Esophagus squamous epithelium (tissue), 4 donors: ENCODE results near the gene DNAJB4.

Experiments
- CTCF ChIP-seq, 6 experiments: fragments of 450-650 bp in 4 of 6; fragments of 200-600 bp in 2 of 6; sonication (generic) in 2 of 6; IDR thresholded peaks; one replicate each; pipeline ENCODE4 v1.5.1; 2016 to 2019; ENCODE audit warnings: antibody characterized with exemption in 6 of 6, mild to moderate bottlenecking in 4 of 6, moderate library complexity in 4 of 6
- POLR2A ChIP-seq, 4 donors: fragments of 450-650 bp; IDR thresholded peaks; one replicate each; pipeline ENCODE4 v1.6.1; 2017; ENCODE audit warnings: antibody characterized with exemption in 4 of 4, mild to moderate bottlenecking in 4 of 4, moderate library complexity in 3 of 4

- TF ChIP-seq POLR2A (IDR thresholded peaks at IDR 0.05) = no peak
- TF ChIP-seq CTCF (IDR thresholded peaks at IDR 0.05) = no peak
These were observed 20.8 kb upstream of the DNAJB4 start for GRCh38 chr1:77983997-77984355.
